GM15510 (cell line): Measurements from ENCODE around the gene IQCC.

Experiments used
- POLR2A ChIP-seq: IDR thresholded peaks from 3 replicates; pipeline ENCODE4 v1.6.1; 2011; ENCODE audit warnings: borderline replicate concordance; ENCODE audit not compliant: insufficient read length; ENCODE audit errors: extremely low read depth

IQCC gene

GRCh38 chr1:32205401-32206370 is at the start of gene IQCC:
Gene IQCC (plus strand): TSS chr1:32205671. CDS start chr1:32205682, 11 bp downstream.
- peak; percentile 83 for TF ChIP-seq POLR2A

GRCh38 chr1:32159189-32159588 is 46.3 kb upstream of the IQCC start:
- no peak for TF ChIP-seq POLR2A

- TF ChIP-seq POLR2A, result no peak
These were observed 42.1 kb upstream of the IQCC start for GRCh38 chr1:32163405-32163804.

- no peak for TF ChIP-seq POLR2A
These were observed 34.5 kb upstream of the IQCC start for GRCh38 chr1:32170991-32171390.

GRCh38 chr1:32172621-32173245 is 32.7 kb upstream of the IQCC start:
- no peak for TF ChIP-seq POLR2A

- no peak for TF ChIP-seq POLR2A
These were observed 26.9 kb upstream of the IQCC start for GRCh38 chr1:32178380-32179192.

- TF ChIP-seq POLR2A, result no peak
These were observed 26.4 kb upstream of the IQCC start for GRCh38 chr1:32179193-32179442.

- peak; percentile 93 for TF ChIP-seq POLR2A
These were observed 25.9 kb upstream of the IQCC start, which contains the start of gene TXLNA for GRCh38 chr1:32179443-32180185. Gene TXLNA (plus strand): TSS chr1:32179675. CDS start chr1:32180346, 671 bp downstream.

- no peak for TF ChIP-seq POLR2A
These were observed 25.0 kb upstream of the IQCC start for GRCh38 chr1:32180186-32181060.

GRCh38 chr1:32181065-32181464 is 24.4 kb upstream of the IQCC start:
- no peak for TF ChIP-seq POLR2A

GRCh38 chr1:32181563-32181962 is 23.9 kb upstream of the IQCC start:
- no peak for TF ChIP-seq POLR2A

- TF ChIP-seq POLR2A, result no peak
These were observed 23.4 kb upstream of the IQCC start for GRCh38 chr1:32182060-32182459.

- no peak for TF ChIP-seq POLR2A
These were observed 20.8 kb upstream of the IQCC start for GRCh38 chr1:32184650-32185049.

- no peak for TF ChIP-seq POLR2A
These were observed 19.4 kb upstream of the IQCC start for GRCh38 chr1:32186077-32186476.

- TF ChIP-seq POLR2A, result no peak
These were observed 19.0 kb upstream of the IQCC start for GRCh38 chr1:32186491-32186890.
